Liver (tissue), 9 donors: Measurements from ENCODE around the gene NIT2. TPM values are rescaled to one million over a fixed set of nuclear protein-coding genes. Genes with fewer than 3 reads are reported as not detected.

ENCODE experiments used
- DNase-seq: peaks from one replicate; pipeline ENCODE4 v3.0.0-alpha.2; 2017; ENCODE audit warnings: low spot score
- H3K27ac ChIP-seq, 2 donors: one replicate each; pipeline ENCODE4 v1.7.0; 2013; ENCODE audit warnings: inconsistent platforms in 2 of 2, low read length in 2 of 2, control low read depth in 1 of 2, low read depth in 1 of 2, mild to moderate bottlenecking in 1 of 2
- H3K27me3 ChIP-seq, 4 donors: one replicate each; pipeline versions ENCODE4 v1.6.1 to v1.7.0; 2013; ENCODE audit warnings: low read length in 3 of 4, inconsistent platforms in 1 of 4, mild to moderate bottlenecking in 1 of 4, moderate library complexity in 1 of 4; ENCODE audit not compliant: control insufficient read depth in 4 of 4, insufficient read depth in 4 of 4
- H3K36me3 ChIP-seq, 4 donors: one replicate each; pipeline versions ENCODE4 v1.6.1 to v1.7.0; 2013; ENCODE audit warnings: low read length in 3 of 4, mild to moderate bottlenecking in 3 of 4, low read depth in 1 of 4, moderate library complexity in 1 of 4; ENCODE audit not compliant: control insufficient read depth in 4 of 4, insufficient read depth in 3 of 4
- H3K4me1 ChIP-seq, 4 donors: one replicate each; pipeline versions ENCODE4 v1.6.1 to v1.7.0; 2013; ENCODE audit warnings: low read length in 3 of 4, mild to moderate bottlenecking in 3 of 4, moderate library complexity in 1 of 4; ENCODE audit not compliant: control insufficient read depth in 4 of 4, insufficient read depth in 4 of 4
- H3K4me3 ChIP-seq, 3 donors: one replicate each; pipeline versions ENCODE4 v1.6.1 to v1.7.0; 2013; ENCODE audit warnings: low read length in 3 of 3, control low read depth in 1 of 3, low read depth in 1 of 3, mild to moderate bottlenecking in 1 of 3
- H3K9ac ChIP-seq, 2 donors: one replicate each; pipeline ENCODE4 v1.7.0; 2013; ENCODE audit warnings: low read length in 2 of 2, mild to moderate bottlenecking in 2 of 2, moderate library complexity in 2 of 2, control low read depth in 1 of 2, low read depth in 1 of 2
- H3K9me3 ChIP-seq, 4 donors: one replicate each; pipeline versions ENCODE4 v1.6.1 to v1.7.0; 2013; ENCODE audit warnings: low read length in 3 of 4; ENCODE audit not compliant: control insufficient read depth in 4 of 4
- ATF3 ChIP-seq: IDR thresholded peaks from 2 replicates; pipeline ENCODE4 v1.6.1; 2016; ENCODE audit warnings: antibody characterized with exemption
- CTCF ChIP-seq: fragments of 150-350 bp; IDR thresholded peaks from 2 replicates; pipeline ENCODE4 v1.5.1; 2017; ENCODE audit warnings: improper control_type of control experiment, low read depth, low read length; ENCODE audit not compliant: missing input control
- EGR1 ChIP-seq, 2 donors: IDR thresholded peaks; 2 replicates each; pipeline ENCODE4 v1.6.1; 2016 to 2018; ENCODE audit warnings: antibody characterized with exemption in 2 of 2, low read depth in 2 of 2
- FOXA1 ChIP-seq: IDR thresholded peaks from 2 replicates; pipeline ENCODE4 v1.6.1; 2016; ENCODE audit warnings: antibody characterized with exemption
- FOXA2 ChIP-seq: IDR thresholded peaks from 2 replicates; pipeline ENCODE4 v1.6.1; 2016; ENCODE audit warnings: antibody characterized with exemption
- GABPA ChIP-seq, 2 donors: IDR thresholded peaks in 1 of 2; conservative IDR thresholded peaks in 1 of 2; 2 replicates each; pipeline ENCODE4 v1.6.1; 2016; ENCODE audit warnings: antibody characterized with exemption in 2 of 2, mild to moderate bottlenecking in 1 of 2, moderate library complexity in 1 of 2
- HNF4A ChIP-seq, 2 donors: conservative IDR thresholded peaks; 2 replicates each; pipeline ENCODE4 v1.6.1; 2016; ENCODE audit warnings: antibody characterized with exemption in 2 of 2, mild to moderate bottlenecking in 2 of 2
- JUND ChIP-seq, 2 donors: IDR thresholded peaks; 2 replicates each; pipeline ENCODE4 v1.6.1; 2016; ENCODE audit warnings: antibody characterized with exemption in 2 of 2
- MAX ChIP-seq: IDR thresholded peaks from 2 replicates; pipeline ENCODE4 v1.6.1; 2016; ENCODE audit warnings: antibody characterized with exemption
- NR2F2 ChIP-seq: IDR thresholded peaks from 2 replicates; pipeline ENCODE4 v1.6.1; 2016; ENCODE audit warnings: antibody characterized with exemption
- RAD21 ChIP-seq, 2 donors: IDR thresholded peaks; 2 replicates each; pipeline ENCODE4 v1.6.1; 2016; ENCODE audit warnings: antibody characterized with exemption in 2 of 2, mild to moderate bottlenecking in 2 of 2
- REST ChIP-seq: IDR thresholded peaks from 2 replicates; pipeline ENCODE4 v1.6.1; 2016; ENCODE audit warnings: antibody characterized with exemption, mild to moderate bottlenecking
- RXRA ChIP-seq, 2 donors: IDR thresholded peaks; 2 replicates each; pipeline ENCODE4 v1.6.1; 2017 to 2018; ENCODE audit warnings: antibody characterized with exemption in 2 of 2, mild to moderate bottlenecking in 1 of 2
- SP1 ChIP-seq: IDR thresholded peaks from 2 replicates; pipeline ENCODE4 v1.6.1; 2018; ENCODE audit warnings: antibody characterized with exemption, mild to moderate bottlenecking
- TAF1 ChIP-seq: conservative IDR thresholded peaks from 2 replicates; pipeline ENCODE4 v1.6.1; 2016; ENCODE audit warnings: antibody characterized with exemption, mild to moderate bottlenecking
- YY1 ChIP-seq: IDR thresholded peaks from 2 replicates; pipeline ENCODE4 v1.6.1; 2016; ENCODE audit warnings: antibody characterized with exemption, mild to moderate bottlenecking
- ZBTB33 ChIP-seq: IDR thresholded peaks from 2 replicates; pipeline ENCODE4 v1.6.1; 2016; ENCODE audit warnings: antibody characterized with exemption
- WGBS: extraction: QIAGEN DNeasy Blood & Tissue Kit; methylation state at CpG from one replicate; pipeline ENCODE4 v1.1.7; 2013; 5-methylcytosine and 5-hydroxymethylcytosine counted together
- polyA plus RNA-seq, 2 donors: library from polyadenylated mRNA; stranded (reverse) in 1 of 2; unstranded in 1 of 2; fragments of 200-250 nt in 1 of 2; fragments of >200 nt in 1 of 2; fragmentation: Nextera tagmentation in 1 of 2; extraction: Ambion mirVana in 1 of 2; gene quantifications; one replicate each; pipeline versions ENCODE4 v1.2.1 to v1.2.3, GENCODE V29; 2013 to 2015
- total RNA-seq, 2 donors: library from RNA; depleted of rRNA; stranded (reverse); fragments of >200 nt; gene quantifications; one replicate each; pipeline ENCODE4 v1.2.3, GENCODE V29; 2014
- donor health status: healthy.
- donor health status: healthy.
- donor health status: healthy.
- donor health status: healthy.
- donor health status: healthy.

The NIT2 gene
- total and polyA plus RNA-seq, 4 donors, result 32.4 to 243 (median 55.3) TPM

- TF ChIP-seq FOXA2, result no peak
- no peak for TF ChIP-seq ZBTB33
- TF ChIP-seq RXRA (IDR thresholded peaks at IDR 0.05), result no peak
- TF ChIP-seq CTCF, result no peak
- no peak for TF ChIP-seq RAD21 (IDR thresholded peaks at IDR 0.05)
- no peak for TF ChIP-seq GABPA (IDR thresholded peaks at IDR 0.05 in 1 of 2, conservative IDR thresholded peaks at IDR 0.05 in 1 of 2)
- TF ChIP-seq FOXA1, result no peak
- no peak for TF ChIP-seq ATF3
- TF ChIP-seq MAX, result no peak
- TF ChIP-seq YY1, result no peak
These were observed 41.7 kb downstream of the NIT2 start for GRCh38 chr3:100376301-100376700.

GRCh38 chr3:100384733-100385525 lies 50.4 kb downstream of the NIT2 start:
- Histone ChIP-seq H3K4me1 (peaks cover 5 to 22% (median 11%) of the 10 kb centered on the region in 4 donors), H3K27me3 (no peaks in the 10 kb centered on the region), H3K4me3 (no peak overlapping the region), H3K9ac (no peak overlapping the region), H3K36me3 (peaks cover 6 to 39% (median 29%) of the 10 kb centered on the region in 4 donors), H3K9me3 (no peaks in the 10 kb centered on the region), H3K27ac (no peak overlapping the region)
- 94% methylated on average over 8 of the region's 8 CpGs for WGBS
- DNase-seq, result no peak
- no peak for TF ChIP-seq ATF3
- TF ChIP-seq RAD21 (IDR thresholded peaks at IDR 0.05), result no peak
- no peak for TF ChIP-seq FOXA2
- TF ChIP-seq TAF1, result no peak
- TF ChIP-seq GABPA (IDR thresholded peaks at IDR 0.05 in 1 of 2, conservative IDR thresholded peaks at IDR 0.05 in 1 of 2), result no peak
- TF ChIP-seq MAX, result no peak
- TF ChIP-seq JUND (IDR thresholded peaks at IDR 0.05), result no peak
- TF ChIP-seq REST, result no peak
- no peak for TF ChIP-seq EGR1 (IDR thresholded peaks at IDR 0.05; ENCODE audit: low read depth in 2 of 2)
- no peak for TF ChIP-seq NR2F2
- no peak for TF ChIP-seq FOXA1
- TF ChIP-seq HNF4A (conservative IDR thresholded peaks at IDR 0.05), result no peak
- TF ChIP-seq SP1, result no peak
- TF ChIP-seq CTCF, result no peak

More at GRCh38 chr3:100376301-100376700, 41.7 kb downstream of the NIT2 start:
- H3K4me1 ChIP-seq, result peaks cover 2 to 14% (median 9%) of the 10 kb centered on the region in 4 donors
- DNase-seq, result no peak
- no peaks in the 10 kb centered on the region for H3K9me3 ChIP-seq
- H3K36me3 ChIP-seq, result peaks cover 10 to 45% (median 35%) of the 10 kb centered on the region in 4 donors
- no peak overlapping the region for H3K9ac ChIP-seq
- no peaks in the 10 kb centered on the region for H3K27me3 ChIP-seq
- no peak overlapping the region for H3K27ac ChIP-seq
- 97% methylated on average over 4 of the region's 4 CpGs for WGBS
- no peak overlapping the region for H3K4me3 ChIP-seq
